H7 (cell line): ENCODE data around the gene ZNF618. TPM values are rescaled to one million over a fixed set of nuclear protein-coding genes. Genes with fewer than 3 reads are reported as not detected.

ENCODE experiments used
- DNase-seq: peaks from one replicate; pipeline ENCODE4 v3.0.0; 2012
- H3K27me3 ChIP-seq: 2 replicates; pipeline ENCODE4 v1.6.0; 2011; ENCODE audit warnings: mild to moderate bottlenecking, low read length; ENCODE audit not compliant: control insufficient read depth, insufficient read depth
- H3K36me3 ChIP-seq: replicated peaks from 2 replicates; pipeline ENCODE4 v1.5.1; 2011; ENCODE audit warnings: low read length; ENCODE audit not compliant: control insufficient read depth, insufficient read depth
- H3K4me3 ChIP-seq: 2 replicates; pipeline ENCODE4 v1.5.1; 2011; ENCODE audit warnings: low read depth, mild to moderate bottlenecking, control low read depth, low read length, moderate library complexity; ENCODE audit not compliant: insufficient read depth
- total RNA-seq: library from RNA; depleted of rRNA; stranded (reverse); fragments of >200 nt; shearing (Covaris generic); gene quantifications from 2 replicates; pipeline ENCODE4 v1.2.3, GENCODE V29; 2014

ZNF618 gene
- total RNA-seq, 1 experiment from 2014 or later = 6.6 TPM

GRCh38 chr9:113984639-113985380 lies 108.7 kb downstream of the ZNF618 start:
- Histone ChIP-seq H3K36me3 (no peaks in the 10 kb centered on the region; the same call in 1 of the 2 replicates), H3K4me3 (no peak overlapping the region), H3K27me3 (no peaks in the 10 kb centered on the region)
- no peak for DNase-seq

- Histone ChIP-seq H3K36me3 (no peaks in the 10 kb centered on the region; the same call in 1 of the 2 replicates), H3K27me3 (no peaks in the 10 kb centered on the region), H3K4me3 (no peak overlapping the region)
- peak; percentile 15 for DNase-seq
Measured at GRCh38 chr9:113985968-113986585, 110.0 kb downstream of the ZNF618 start.

- H3K36me3 ChIP-seq = no peaks in the 10 kb centered on the region; the same call in 1 of the 2 replicates
- H3K4me3 ChIP-seq = no peak overlapping the region
- peak; percentile 15 for DNase-seq
Measured at GRCh38 chr9:113986931-113987330, 110.8 kb downstream of the ZNF618 start.

GRCh38 chr9:113987526-113987925 lies 111.4 kb downstream of the ZNF618 start:
- no peak for DNase-seq
- Histone ChIP-seq H3K4me3 (no peak overlapping the region), H3K36me3 (no peaks in the 10 kb centered on the region; the same call in 1 of the 2 replicates), H3K27me3 (no peaks in the 10 kb centered on the region)

More at GRCh38 chr9:113986931-113987330, 110.8 kb downstream of the ZNF618 start:
- H3K27me3 ChIP-seq = no peaks in the 10 kb centered on the region

GRCh38 chr9:113988385-113989016 lies 112.4 kb downstream of the ZNF618 start:
- Histone ChIP-seq H3K27me3 (no peaks in the 10 kb centered on the region), H3K36me3 (no peaks in the 10 kb centered on the region; the same call in 1 of the 2 replicates), H3K4me3 (no peak overlapping the region)
- peak; percentile 41 for DNase-seq

- Histone ChIP-seq H3K36me3 (no peaks in the 10 kb centered on the region; the same call in 1 of the 2 replicates), H3K27me3 (no peaks in the 10 kb centered on the region), H3K4me3 (no peak overlapping the region)
- peak; percentile 16 for DNase-seq
Measured at GRCh38 chr9:113989017-113989713, 113.1 kb downstream of the ZNF618 start.

GRCh38 chr9:113989714-113990569 lies 113.8 kb downstream of the ZNF618 start:
- peak; percentile 12 for DNase-seq
- Histone ChIP-seq H3K36me3 (no peaks in the 10 kb centered on the region; the same call in 1 of the 2 replicates), H3K4me3 (no peak overlapping the region), H3K27me3 (no peaks in the 10 kb centered on the region)

- Histone ChIP-seq H3K36me3 (no peaks in the 10 kb centered on the region; the same call in 1 of the 2 replicates), H3K4me3 (no peak overlapping the region), H3K27me3 (no peaks in the 10 kb centered on the region)
- peak; percentile 56 for DNase-seq
Measured at GRCh38 chr9:113990570-113990907, 114.4 kb downstream of the ZNF618 start.

GRCh38 chr9:113990975-113991471 lies 114.9 kb downstream of the ZNF618 start:
- Histone ChIP-seq H3K27me3 (no peaks in the 10 kb centered on the region), H3K4me3 (no peak overlapping the region), H3K36me3 (no peaks in the 10 kb centered on the region; the same call in 1 of the 2 replicates)
- DNase-seq = no peak

GRCh38 chr9:113991714-113992113 lies 115.6 kb downstream of the ZNF618 start:
- H3K27me3 ChIP-seq = no peaks in the 10 kb centered on the region
- H3K4me3 ChIP-seq = no peak overlapping the region
- no peak for DNase-seq
- H3K36me3 ChIP-seq = no peaks in the 10 kb centered on the region; the same call in 1 of the 2 replicates

GRCh38 chr9:113992276-113992951 lies 116.3 kb downstream of the ZNF618 start:
- Histone ChIP-seq H3K4me3 (no peak overlapping the region), H3K27me3 (no peaks in the 10 kb centered on the region), H3K36me3 (no peaks in the 10 kb centered on the region; the same call in 1 of the 2 replicates)
- DNase-seq = peak; percentile 14

GRCh38 chr9:113992994-113993393 lies 116.9 kb downstream of the ZNF618 start:
- peak; percentile 13 for DNase-seq
- no peaks in the 10 kb centered on the region for H3K27me3 ChIP-seq
- H3K4me3 ChIP-seq = no peak overlapping the region
- no peaks in the 10 kb centered on the region; the same call in 1 of the 2 replicates for H3K36me3 ChIP-seq
